Measurements from ENCODE around the gene OCEL1. TPM values are rescaled to one million over a fixed set of nuclear protein-coding genes. Genes with fewer than 3 reads are reported as not detected.
A peak's percentile ranks its signal among the peaks of the same experiment; 100 is the strongest.

Gene OCEL1
- total and polyA plus RNA-seq, 2 of the 13 experiments (the other 11 are each of a cell fraction or from before 2014, with no cell fraction given), result 10.6 to 17.2 TPM

DNA sequence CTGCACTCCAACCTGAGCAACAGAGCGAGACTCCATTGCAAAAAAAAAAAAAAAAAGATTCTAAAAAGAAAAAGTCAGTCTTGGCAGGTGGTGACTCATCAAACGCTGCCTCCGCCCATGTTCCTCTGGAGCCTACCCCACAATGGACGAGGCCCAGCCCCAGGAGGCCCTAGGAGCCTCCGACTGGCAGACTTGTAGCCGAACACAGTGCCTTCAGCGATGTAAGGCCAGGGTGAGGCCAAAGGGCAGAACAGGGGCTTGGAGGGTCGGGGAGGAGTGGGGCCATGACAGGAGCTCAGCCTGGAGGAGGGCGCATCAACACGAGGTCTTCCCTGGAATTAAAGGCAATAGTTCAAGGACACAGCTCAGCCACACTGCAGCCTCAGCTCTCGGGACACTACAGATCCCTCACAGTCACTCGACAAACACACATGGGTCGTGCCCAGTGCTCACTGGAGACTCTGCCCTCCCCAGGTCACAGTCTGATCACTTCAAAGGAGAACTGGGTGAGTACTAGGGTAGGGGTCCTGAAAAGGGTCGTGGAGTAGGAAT lies 5.7 kb upstream of the OCEL1 start (continued):
- TF ChIP-seq, protein P1, sequence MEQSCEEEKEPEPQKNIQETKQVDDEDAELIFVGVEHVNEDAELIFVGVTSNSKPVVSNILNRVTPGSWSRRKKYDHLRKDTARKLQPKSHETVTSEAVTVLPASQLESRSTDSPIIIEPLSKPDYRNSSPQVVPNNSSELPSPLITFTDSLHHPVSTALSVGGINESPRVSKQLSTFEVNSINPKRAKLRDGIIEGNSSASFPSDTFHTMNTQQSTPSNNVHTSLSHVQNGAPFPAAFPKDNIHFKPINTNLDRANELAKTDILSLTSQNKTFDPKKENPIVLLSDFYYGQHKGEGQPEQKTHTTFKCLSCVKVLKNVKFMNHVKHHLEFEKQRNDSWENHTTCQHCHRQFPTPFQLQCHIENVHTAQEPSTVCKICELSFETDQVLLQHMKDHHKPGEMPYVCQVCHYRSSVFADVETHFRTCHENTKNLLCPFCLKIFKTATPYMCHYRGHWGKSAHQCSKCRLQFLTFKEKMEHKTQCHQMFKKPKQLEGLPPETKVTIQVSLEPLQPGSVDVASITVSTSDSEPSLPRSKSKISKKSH (CRISPR knock-in tag; IDR thresholded peaks at IDR 0.05; ENCODE audit: borderline replicate concordance), result peak; percentile 33; the same call in 1 of the 2 replicates
- no peak for TF ChIP-seq CREB1 (IDR thresholded peaks at IDR 0.05)
- no peak for TF ChIP-seq CREB1 (CRISPR knock-in tag; IDR thresholded peaks at IDR 0.05)
- no peak for TF ChIP-seq SP1 (IDR thresholded peaks at IDR 0.05)
- no peak for TF ChIP-seq SP1 (CRISPR knock-in tag; IDR thresholded peaks at IDR 0.05)
- TF ChIP-seq, protein P2, sequence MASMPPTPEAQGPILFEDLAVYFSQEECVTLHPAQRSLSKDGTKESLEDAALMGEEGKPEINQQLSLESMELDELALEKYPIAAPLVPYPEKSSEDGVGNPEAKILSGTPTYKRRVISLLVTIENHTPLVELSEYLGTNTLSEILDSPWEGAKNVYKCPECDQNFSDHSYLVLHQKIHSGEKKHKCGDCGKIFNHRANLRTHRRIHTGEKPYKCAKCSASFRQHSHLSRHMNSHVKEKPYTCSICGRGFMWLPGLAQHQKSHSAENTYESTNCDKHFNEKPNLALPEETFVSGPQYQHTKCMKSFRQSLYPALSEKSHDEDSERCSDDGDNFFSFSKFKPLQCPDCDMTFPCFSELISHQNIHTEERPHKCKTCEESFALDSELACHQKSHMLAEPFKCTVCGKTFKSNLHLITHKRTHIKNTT (CRISPR knock-in tag; IDR thresholded peaks at IDR 0.05), result no peak
- TF ChIP-seq, protein P3, sequence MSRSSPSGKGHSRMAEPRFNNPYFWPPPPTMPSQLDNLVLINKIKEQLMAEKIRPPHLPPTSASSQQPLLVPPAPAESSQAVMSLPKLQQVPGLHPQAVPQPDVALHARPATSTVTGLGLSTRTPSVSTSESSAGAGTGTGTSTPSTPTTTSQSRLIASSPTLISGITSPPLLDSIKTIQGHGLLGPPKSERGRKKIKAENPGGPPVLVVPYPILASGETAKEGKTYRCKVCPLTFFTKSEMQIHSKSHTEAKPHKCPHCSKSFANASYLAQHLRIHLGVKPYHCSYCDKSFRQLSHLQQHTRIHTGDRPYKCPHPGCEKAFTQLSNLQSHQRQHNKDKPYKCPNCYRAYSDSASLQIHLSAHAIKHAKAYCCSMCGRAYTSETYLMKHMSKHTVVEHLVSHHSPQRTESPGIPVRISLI (CRISPR knock-in tag; IDR thresholded peaks at IDR 0.05; ENCODE audit: borderline replicate concordance), result peak; percentile 35; the same call in 1 of the 2 replicates
- TF ChIP-seq ZSCAN31 (CRISPR knock-in tag; IDR thresholded peaks at IDR 0.05; ENCODE audit: low read depth), result no peak
- no peak for TF ChIP-seq TCF7L2 (IDR thresholded peaks at IDR 0.05; ENCODE audit: low read depth, low read length)
- TF ChIP-seq GLI4 (CRISPR knock-in tag; IDR thresholded peaks at IDR 0.05; ENCODE audit: borderline replicate concordance), result no peak
- TF ChIP-seq REL (CRISPR knock-in tag; conservative IDR thresholded peaks at IDR 0.05), result no peak
- 0 out of 2 replicates have a peak, but pooled peaks have one; percentile 23 for TF ChIP-seq AHR (CRISPR knock-in tag; IDR thresholded peaks at IDR 0.05)
- peak; percentile 79 for TF ChIP-seq FOSL2 (CRISPR knock-in tag; IDR thresholded peaks at IDR 0.05)
- no peak for TF ChIP-seq SRY (CRISPR knock-in tag; IDR thresholded peaks at IDR 0.05)
- TF ChIP-seq ZMYM4 (CRISPR knock-in tag; IDR thresholded peaks at IDR 0.05), result no peak
- TF ChIP-seq ZNF441 (CRISPR knock-in tag; IDR thresholded peaks at IDR 0.05; ENCODE audit: borderline replicate concordance), result no peak
- TF ChIP-seq, protein P4, sequence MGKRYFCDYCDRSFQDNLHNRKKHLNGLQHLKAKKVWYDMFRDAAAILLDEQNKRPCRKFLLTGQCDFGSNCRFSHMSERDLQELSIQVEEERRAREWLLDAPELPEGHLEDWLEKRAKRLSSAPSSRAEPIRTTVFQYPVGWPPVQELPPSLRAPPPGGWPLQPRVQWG (CRISPR knock-in tag; IDR thresholded peaks at IDR 0.05; ENCODE audit: borderline replicate concordance, low read depth), result no peak
- TF ChIP-seq, protein P5, sequence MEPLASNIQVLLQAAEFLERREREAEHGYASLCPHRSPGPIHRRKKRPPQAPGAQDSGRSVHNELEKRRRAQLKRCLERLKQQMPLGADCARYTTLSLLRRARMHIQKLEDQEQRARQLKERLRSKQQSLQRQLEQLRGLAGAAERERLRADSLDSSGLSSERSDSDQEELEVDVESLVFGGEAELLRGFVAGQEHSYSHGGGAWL (CRISPR knock-in tag; IDR thresholded peaks at IDR 0.05), result no peak
- TF ChIP-seq ZNF878 (CRISPR knock-in tag; IDR thresholded peaks at IDR 0.05), result no peak
- TF ChIP-seq YY1 (IDR thresholded peaks at IDR 0.05; ENCODE audit: insufficient read depth, insufficient replicate concordance, low read depth, low read length), result no peak
- TF ChIP-seq PHF21A (CRISPR knock-in tag; IDR thresholded peaks at IDR 0.05), result no peak
- TF ChIP-seq NR2F1 (CRISPR knock-in tag; IDR thresholded peaks at IDR 0.05), result 0 out of 4 replicates have a peak, but pooled peaks of 1 of the 2 experiments have one; percentile 17
- no peak for TF ChIP-seq ZKSCAN8 (CRISPR knock-in tag; IDR thresholded peaks at IDR 0.05; ENCODE audit: borderline replicate concordance)
- TF ChIP-seq AKAP8 (CRISPR knock-in tag; IDR thresholded peaks at IDR 0.05), result no peak
- TF ChIP-seq, protein P6, sequence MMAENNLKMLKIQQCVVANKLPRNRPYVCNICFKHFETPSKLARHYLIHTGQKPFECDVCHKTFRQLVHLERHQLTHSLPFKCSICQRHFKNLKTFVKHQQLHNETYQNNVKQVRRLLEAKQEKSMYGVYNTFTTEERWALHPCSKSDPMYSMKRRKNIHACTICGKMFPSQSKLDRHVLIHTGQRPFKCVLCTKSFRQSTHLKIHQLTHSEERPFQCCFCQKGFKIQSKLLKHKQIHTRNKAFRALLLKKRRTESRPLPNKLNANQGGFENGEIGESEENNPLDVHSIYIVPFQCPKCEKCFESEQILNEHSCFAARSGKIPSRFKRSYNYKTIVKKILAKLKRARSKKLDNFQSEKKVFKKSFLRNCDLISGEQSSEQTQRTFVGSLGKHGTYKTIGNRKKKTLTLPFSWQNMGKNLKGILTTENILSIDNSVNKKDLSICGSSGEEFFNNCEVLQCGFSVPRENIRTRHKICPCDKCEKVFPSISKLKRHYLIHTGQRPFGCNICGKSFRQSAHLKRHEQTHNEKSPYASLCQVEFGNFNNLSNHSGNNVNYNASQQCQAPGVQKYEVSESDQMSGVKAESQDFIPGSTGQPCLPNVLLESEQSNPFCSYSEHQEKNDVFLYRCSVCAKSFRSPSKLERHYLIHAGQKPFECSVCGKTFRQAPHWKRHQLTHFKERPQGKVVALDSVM (CRISPR knock-in tag; IDR thresholded peaks at IDR 0.05), result peak; percentile 42; the same call in 1 of the 2 replicates

Measured in HepG2 (cell line).